Nephron (organoid): Measurements from ENCODE around the gene PDIA6.
A peak's percentile ranks its signal among the peaks of the same experiment; 100 is the strongest.
"Not testable (repeated sequence)": the region's sequence is repeated elsewhere in the genome, so short reads cannot be mapped to it uniquely, and the experiment has no call there.

ENCODE experiments used
- H3K27ac Mint-ChIP-seq, 3 experiments: 2 replicates each; pipeline ENCODE4 v1.8.0; 2020; ENCODE audit warnings: mixed read lengths in 3 of 3, mild to moderate bottlenecking in 2 of 3, moderate library complexity in 1 of 3
- H3K27me3 Mint-ChIP-seq: 2 replicates; pipeline ENCODE4 v1.8.0; 2021; ENCODE audit warnings: low read depth, mild to moderate bottlenecking, moderate library complexity, mixed read lengths
- H3K36me3 Mint-ChIP-seq: 2 replicates; pipeline ENCODE4 v1.8.0; 2020; ENCODE audit warnings: low read depth, mixed read lengths
- H3K4me1 Mint-ChIP-seq: 2 replicates; pipeline ENCODE4 v1.8.0; 2020; ENCODE audit warnings: mixed read lengths
- H3K4me3 Mint-ChIP-seq, 3 experiments: 2 replicates each; pipeline ENCODE4 v1.8.0; 2020; ENCODE audit warnings: mild to moderate bottlenecking in 3 of 3, mixed read lengths in 3 of 3, moderate library complexity in 2 of 3
- H3K9me3 Mint-ChIP-seq: 2 replicates; pipeline ENCODE4 v1.8.0; 2020; ENCODE audit warnings: mixed read lengths
- TF ChIP-seq, protein P1 (sequence below), 3 experiments: fragments of 200-600 bp; sonication (generic); IDR thresholded peaks; one replicate each; pipeline ENCODE4 v1.5.0; 2021; ENCODE audit warnings: antibody characterized with exemption in 3 of 3; ENCODE audit not compliant: unreplicated experiment in 3 of 3

The PDIA6 gene

DNA sequence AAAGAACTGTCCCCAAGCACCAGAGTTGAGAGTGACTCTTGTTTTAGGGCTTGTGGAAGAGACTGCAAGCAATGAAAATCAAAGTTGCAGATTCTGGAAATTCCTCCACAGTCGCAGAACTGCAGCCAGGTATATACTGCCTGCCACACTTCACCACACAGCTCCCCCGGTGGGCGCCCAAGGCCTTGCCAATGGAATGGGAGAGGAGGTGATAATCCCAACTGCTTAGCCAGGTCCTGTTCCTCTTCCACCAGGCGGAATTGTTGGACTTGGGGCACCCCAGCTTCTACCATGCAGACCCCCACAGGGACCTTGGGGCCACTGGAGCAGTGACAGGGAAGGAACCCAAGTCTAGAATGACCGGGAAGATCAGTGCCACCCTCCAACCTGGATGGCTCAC lies 4.8 kb upstream of the PDIA6 start:
- H3K36me3 Mint-ChIP-seq, result no peaks in the 10 kb centered on the region

DNA sequence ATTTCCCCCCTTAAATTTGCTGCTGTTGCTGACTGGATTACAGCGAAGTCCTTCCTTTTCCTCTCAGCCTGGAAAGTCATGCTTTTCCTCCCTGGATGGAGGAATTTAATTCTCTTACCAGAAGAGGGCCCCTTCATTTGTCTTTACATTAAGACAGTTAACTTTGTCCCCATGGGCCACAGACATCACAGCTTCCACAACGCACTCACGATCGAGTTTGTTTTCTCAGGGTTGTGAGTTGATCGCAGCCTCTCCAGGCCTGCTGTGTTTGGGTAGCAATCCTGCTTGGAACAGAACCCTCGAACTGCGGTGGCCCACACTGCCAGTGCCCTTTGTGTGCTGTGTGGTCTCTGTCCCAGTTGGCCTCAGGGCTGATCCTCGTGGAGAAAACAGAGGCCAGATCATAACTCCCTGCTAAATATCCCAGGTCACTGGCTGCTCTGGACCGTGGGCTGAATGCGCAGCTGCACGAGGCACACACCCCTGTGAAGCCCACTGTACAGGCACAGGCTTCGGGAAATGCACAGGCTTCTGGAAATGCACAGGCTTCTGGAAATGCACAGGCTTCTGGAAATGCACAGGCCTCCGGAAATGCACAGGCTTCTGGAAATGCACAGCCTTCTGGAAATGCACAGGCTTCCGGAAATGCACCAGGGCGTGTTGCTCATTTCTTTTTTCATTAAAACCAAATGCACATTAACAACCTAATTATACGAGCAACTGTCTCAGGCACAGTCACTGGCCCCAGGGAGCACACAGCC lies 2.2 kb upstream of the PDIA6 start:
- TF ChIP-seq, protein P1, sequence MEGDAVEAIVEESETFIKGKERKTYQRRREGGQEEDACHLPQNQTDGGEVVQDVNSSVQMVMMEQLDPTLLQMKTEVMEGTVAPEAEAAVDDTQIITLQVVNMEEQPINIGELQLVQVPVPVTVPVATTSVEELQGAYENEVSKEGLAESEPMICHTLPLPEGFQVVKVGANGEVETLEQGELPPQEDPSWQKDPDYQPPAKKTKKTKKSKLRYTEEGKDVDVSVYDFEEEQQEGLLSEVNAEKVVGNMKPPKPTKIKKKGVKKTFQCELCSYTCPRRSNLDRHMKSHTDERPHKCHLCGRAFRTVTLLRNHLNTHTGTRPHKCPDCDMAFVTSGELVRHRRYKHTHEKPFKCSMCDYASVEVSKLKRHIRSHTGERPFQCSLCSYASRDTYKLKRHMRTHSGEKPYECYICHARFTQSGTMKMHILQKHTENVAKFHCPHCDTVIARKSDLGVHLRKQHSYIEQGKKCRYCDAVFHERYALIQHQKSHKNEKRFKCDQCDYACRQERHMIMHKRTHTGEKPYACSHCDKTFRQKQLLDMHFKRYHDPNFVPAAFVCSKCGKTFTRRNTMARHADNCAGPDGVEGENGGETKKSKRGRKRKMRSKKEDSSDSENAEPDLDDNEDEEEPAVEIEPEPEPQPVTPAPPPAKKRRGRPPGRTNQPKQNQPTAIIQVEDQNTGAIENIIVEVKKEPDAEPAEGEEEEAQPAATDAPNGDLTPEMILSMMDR (IDR thresholded peaks at IDR 0.05; ENCODE audit: unreplicated experiment in 3 of 3), result peak in 2 of 3 experiments; percentile 9 to 31
- H3K27ac Mint-ChIP-seq, result peak overlapping the region; percentile 81 to 86 (median 82)
- H3K27me3 Mint-ChIP-seq, result peaks cover 8% of the 10 kb centered on the region
- no peaks in the 10 kb centered on the region for H3K9me3 Mint-ChIP-seq
- H3K4me1 Mint-ChIP-seq, result peaks cover 24% of the 10 kb centered on the region
- peak overlapping the region; percentile 75 to 89 (median 84) for H3K4me3 Mint-ChIP-seq
- no peaks in the 10 kb centered on the region for H3K36me3 Mint-ChIP-seq

More for the DNA sequence above, 4.8 kb upstream of the PDIA6 start:
- Mint-ChIP-seq H3K4me3 (no peak overlapping the region), H3K9me3 (no peaks in the 10 kb centered on the region), H3K4me1 (peaks cover 10% of the 10 kb centered on the region), H3K27ac (no peak overlapping the region), H3K27me3 (peaks cover 8% of the 10 kb centered on the region)
- TF ChIP-seq, protein P1 (IDR thresholded peaks at IDR 0.05; ENCODE audit: unreplicated experiment in 3 of 3), result peak in 2 of 3 experiments; percentile 11 to 16

DNA sequence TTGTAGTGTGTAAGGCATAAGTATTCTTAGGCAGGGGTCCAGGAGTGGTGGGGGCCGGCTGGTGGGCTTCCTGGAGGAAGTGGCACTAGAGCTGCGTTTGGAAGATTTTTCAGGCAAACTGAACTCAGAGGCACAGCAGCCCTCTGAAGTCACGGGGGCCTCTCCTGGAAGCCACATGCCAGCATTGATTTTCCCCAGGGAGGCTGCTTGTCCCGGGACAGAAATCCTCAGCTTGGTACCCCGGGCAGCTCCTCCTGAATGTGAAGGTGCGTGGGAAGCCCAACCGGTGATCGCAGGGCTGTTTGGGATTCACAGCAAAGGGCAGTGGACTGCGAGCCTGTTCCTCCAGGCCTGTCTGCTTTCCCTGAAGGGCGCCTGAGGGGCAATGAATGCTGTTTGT lies 1.6 kb upstream of the PDIA6 start:
- Mint-ChIP-seq H3K27me3 (peaks cover 8% of the 10 kb centered on the region), H3K4me1 (peaks cover 26% of the 10 kb centered on the region), H3K4me3 (peak overlapping the region; percentile 75 to 89 (median 84)), H3K9me3 (no peaks in the 10 kb centered on the region), H3K27ac (peak overlapping the region; percentile 81 to 86 (median 82)), H3K36me3 (no peaks in the 10 kb centered on the region)
- TF ChIP-seq, protein P1 (IDR thresholded peaks at IDR 0.05; ENCODE audit: unreplicated experiment in 3 of 3), result no peak

DNA sequence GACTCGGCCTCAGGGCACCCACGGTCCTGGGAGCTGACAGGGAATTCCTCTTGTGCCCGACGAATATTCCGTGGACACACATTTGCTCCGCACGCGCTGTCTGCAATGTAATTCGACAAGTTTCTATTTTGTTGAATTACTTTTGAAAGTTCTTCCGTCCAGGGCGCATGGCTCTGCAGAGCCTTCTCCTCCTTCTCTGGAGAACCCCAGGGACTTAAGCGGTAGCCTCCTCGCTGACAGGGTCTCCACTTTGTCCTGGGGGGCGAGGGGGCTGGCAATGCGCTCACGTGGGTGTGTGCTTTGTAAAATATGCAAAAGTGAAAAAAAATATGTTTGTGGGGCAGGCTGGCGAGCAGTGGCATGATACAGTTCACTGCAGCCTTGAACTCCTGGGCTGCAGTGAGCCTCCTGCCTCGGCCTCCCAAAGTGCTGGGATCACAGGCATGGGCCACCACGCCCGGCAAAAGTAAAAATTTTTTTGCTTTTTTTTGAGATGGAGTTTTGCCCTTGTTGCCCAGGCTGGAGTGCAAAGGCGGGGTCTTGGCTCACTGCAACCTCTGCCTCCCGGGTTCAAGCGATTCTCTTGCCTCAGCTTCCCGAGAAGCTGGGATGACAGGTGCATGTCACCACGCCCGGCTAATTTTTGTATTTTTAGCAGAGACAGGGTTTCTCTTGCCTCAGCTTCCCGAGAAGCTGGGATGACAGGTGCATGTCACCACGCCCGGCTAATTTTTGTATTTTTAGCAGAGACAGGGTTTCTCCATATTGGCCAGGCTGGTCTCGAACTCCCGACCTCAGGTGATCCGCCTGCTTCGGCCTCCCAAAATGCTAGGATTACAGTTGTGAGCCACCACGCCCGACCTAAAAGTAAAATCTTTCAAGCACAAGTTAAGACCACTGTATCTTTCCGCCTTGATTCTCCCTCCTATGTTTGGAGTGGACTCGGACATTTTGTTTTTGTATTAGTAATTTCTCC lies 866 bp upstream of the PDIA6 start:
- H3K9me3 Mint-ChIP-seq, H3K27me3 Mint-ChIP-seq: not testable (repeated sequence)
- H3K4me3 Mint-ChIP-seq, result peak overlapping the region; percentile 83 to 90 (median 89)

DNA sequence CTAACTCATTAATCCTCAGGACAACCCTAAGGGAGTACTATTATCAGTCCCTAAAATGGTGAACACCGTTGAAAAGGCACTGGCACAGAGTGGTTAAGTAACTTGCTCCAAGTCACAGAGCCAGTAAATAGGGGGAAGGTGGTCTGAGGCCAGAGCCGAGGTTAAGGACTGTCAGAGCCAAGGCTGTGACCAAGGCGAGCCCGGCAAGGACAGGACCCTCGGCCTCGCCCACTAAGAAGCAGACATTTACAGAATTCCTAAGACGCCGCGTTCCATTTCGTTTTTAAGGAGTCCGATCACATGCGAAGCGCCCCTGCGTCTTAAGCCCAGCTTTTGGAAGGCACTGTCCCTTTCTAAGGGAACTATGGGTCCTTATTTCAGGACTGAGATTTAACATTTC lies 1.1 kb downstream of the PDIA6 start:
- Mint-ChIP-seq H3K9me3 (no peaks in the 10 kb centered on the region), H3K4me1 (peaks cover 32% of the 10 kb centered on the region), H3K4me3 (peak overlapping the region; percentile 94 to 95 (median 95)), H3K27ac (peak overlapping the region; percentile 39 to 95 (median 88)), H3K27me3 (peaks cover 1% of the 10 kb centered on the region), H3K36me3 (peaks cover 14% of the 10 kb centered on the region)
- TF ChIP-seq, protein P1 (IDR thresholded peaks at IDR 0.05; ENCODE audit: unreplicated experiment in 3 of 3), result no peak

More for the DNA sequence above, 866 bp upstream of the PDIA6 start:
- peaks cover 27% of the 10 kb centered on the region for H3K4me1 Mint-ChIP-seq
- not testable (repeated sequence) for H3K36me3 Mint-ChIP-seq
- H3K27ac Mint-ChIP-seq, result peak overlapping the region in 2 of 3 experiments; percentile 81 to 89
